Panc1 (cell line): ENCODE data around the gene TMEM161B. TPM values are rescaled to one million over a fixed set of nuclear protein-coding genes. Genes with fewer than 3 reads are reported as not detected.

Experiments used
- ATAC-seq: fragments of 200-7000 bp; cut with Tn5 transposase; 2 replicates; pipeline ENCODE4 v1.9.1; 2020; ENCODE audit warnings: mild to moderate bottlenecking, moderate library complexity
- BruUV-seq: library from RNA; stranded (reverse); fragments of 400-500 nt; replicated peaks from 2 replicates; lab custom pipeline; 2021; lab: Mats Ljungman, UMichigan
- CTCF ChIA-PET: fragments of 300-600 bp; sonication (Branson Sonifier 250); formaldehyde crosslinking; loops from one replicate; lab custom pipeline; 2022; ENCODE audit warnings: antibody characterized with exemption; lab: Charles Lee
- POLR2A ChIA-PET: fragments of 300-600 bp; sonication (Branson Sonifier 250); formaldehyde crosslinking; loops from one replicate; lab custom pipeline; 2022; ENCODE audit warnings: antibody characterized with exemption; lab: Charles Lee
- DNase-seq: peaks from one replicate; pipeline ENCODE4 v3.0.0-alpha.2; 2010; ENCODE audit warnings: low read depth, low spot score
- H3K27ac ChIP-seq: 2 replicates; pipeline ENCODE4 v1.5.1; 2011; ENCODE audit warnings: mild to moderate bottlenecking, low read length, inconsistent platforms
- H3K27me3 ChIP-seq: fragments of 200-500 bp; sonication (Bioruptor generic); 2 replicates; pipeline ENCODE4 v1.6.0; 2014; ENCODE audit warnings: low read length, inconsistent platforms; ENCODE audit not compliant: control insufficient read depth, insufficient read depth
- H3K36me3 ChIP-seq: fragments of 200-500 bp; sonication (Bioruptor generic); 2 replicates; pipeline ENCODE4 v1.5.1; 2014; ENCODE audit warnings: inconsistent platforms, mild to moderate bottlenecking, low read length, moderate library complexity; ENCODE audit not compliant: control insufficient read depth, insufficient read depth
- H3K4me1 ChIP-seq: 2 replicates; pipeline ENCODE4 v1.5.1; 2011; ENCODE audit warnings: inconsistent platforms, mild to moderate bottlenecking, low read length, moderate library complexity; ENCODE audit not compliant: control insufficient read depth, insufficient read depth
- H3K4me3 ChIP-seq, 2 experiments: 2 replicates each; pipeline ENCODE4 v1.5.1; 2011 to 2012; ENCODE audit warnings: low read depth in 2 of 2, low read length in 2 of 2, mild to moderate bottlenecking in 2 of 2, inconsistent platforms in 1 of 2, moderate library complexity in 1 of 2
- H3K9me3 ChIP-seq: fragments of 200-500 bp; sonication (Bioruptor generic); 2 replicates; pipeline ENCODE4 v1.5.1; 2014; ENCODE audit warnings: low read depth, mild to moderate bottlenecking, inconsistent platforms, low read length, moderate library complexity; ENCODE audit not compliant: control insufficient read depth, insufficient read depth
- POLR2AphosphoS5 ChIP-seq: IDR thresholded peaks from 2 replicates; pipeline ENCODE4 v1.6.1; 2012; ENCODE audit warnings: mild to moderate bottlenecking, low read depth, low read length, moderate library complexity
- REST ChIP-seq, 2 experiments: IDR thresholded peaks; 2 replicates each; pipeline ENCODE4 v1.6.1; 2011 to 2012; ENCODE audit warnings: low read depth in 2 of 2, control low read depth in 1 of 2, low read length in 1 of 2, mild to moderate bottlenecking in 1 of 2, moderate library complexity in 1 of 2; ENCODE audit not compliant: insufficient read depth in 1 of 2
- SIN3A ChIP-seq: IDR thresholded peaks from 2 replicates; pipeline ENCODE4 v1.6.1; 2012; ENCODE audit warnings: low read depth, mild to moderate bottlenecking, low read length, moderate library complexity, borderline replicate concordance; ENCODE audit not compliant: insufficient read depth
- TCF7L2 ChIP-seq: IDR thresholded peaks from 2 replicates; pipeline ENCODE4 v1.6.1; 2011; ENCODE audit warnings: mild to moderate bottlenecking, low read depth, low read length, inconsistent platforms
- in situ Hi-C: cut with HindIII; loops from 2 replicates; pipeline ENCODE4 v1.10.0; 2016; ENCODE audit warnings: low sequenced_read_pairs, low pct_unique_long_range_greater_than_20kb
- intact Hi-C: fragments of 100-400 bp; cut with micrococcal nuclease; formaldehyde crosslinking; loops from one replicate; pipeline ENCODE4 v1.10.0; 2022; ENCODE audit not compliant: unreplicated experiment
- total RNA-seq: library from RNA; stranded (reverse); gene quantifications from one replicate; pipeline ENCODE4 v1.2.1, GENCODE V29; 2021; ENCODE audit not compliant: unreplicated experiment
- TF ChIP-seq, protein P1 (sequence below): fragments of 450-650 bp; IDR thresholded peaks from 2 replicates; pipeline ENCODE4 v1.5.1; 2017; ENCODE audit warnings: mild to moderate bottlenecking

Gene TMEM161B
- total RNA-seq, 1 experiment from 2014 or later = 16.3 TPM

GRCh38 chr5:88256037-88256436, 12.6 kb downstream of the TMEM161B start:
- ATAC-seq (no peak), DNase-seq (no peak)
- in situ Hi-C loops = no loop called here
- H3K4me3 ChIP-seq = no peak overlapping the region
- no peaks in the 10 kb centered on the region for H3K27me3 ChIP-seq
- CTCF ChIA-PET = no interaction called here
- H3K4me1 ChIP-seq = no peaks in the 10 kb centered on the region
- intact Hi-C loops = no loop called here
- no peak overlapping the region for H3K27ac ChIP-seq
- H3K9me3 ChIP-seq = no peaks in the 10 kb centered on the region
- POLR2A ChIA-PET = no interaction called here
- no peaks in the 10 kb centered on the region for H3K36me3 ChIP-seq
- no TSS peak for BruUV-seq
- TF ChIP-seq SIN3A = no peak
- TF ChIP-seq POLR2AphosphoS5 = no peak
- no peak for TF ChIP-seq TCF7L2
- TF ChIP-seq, protein P1, sequence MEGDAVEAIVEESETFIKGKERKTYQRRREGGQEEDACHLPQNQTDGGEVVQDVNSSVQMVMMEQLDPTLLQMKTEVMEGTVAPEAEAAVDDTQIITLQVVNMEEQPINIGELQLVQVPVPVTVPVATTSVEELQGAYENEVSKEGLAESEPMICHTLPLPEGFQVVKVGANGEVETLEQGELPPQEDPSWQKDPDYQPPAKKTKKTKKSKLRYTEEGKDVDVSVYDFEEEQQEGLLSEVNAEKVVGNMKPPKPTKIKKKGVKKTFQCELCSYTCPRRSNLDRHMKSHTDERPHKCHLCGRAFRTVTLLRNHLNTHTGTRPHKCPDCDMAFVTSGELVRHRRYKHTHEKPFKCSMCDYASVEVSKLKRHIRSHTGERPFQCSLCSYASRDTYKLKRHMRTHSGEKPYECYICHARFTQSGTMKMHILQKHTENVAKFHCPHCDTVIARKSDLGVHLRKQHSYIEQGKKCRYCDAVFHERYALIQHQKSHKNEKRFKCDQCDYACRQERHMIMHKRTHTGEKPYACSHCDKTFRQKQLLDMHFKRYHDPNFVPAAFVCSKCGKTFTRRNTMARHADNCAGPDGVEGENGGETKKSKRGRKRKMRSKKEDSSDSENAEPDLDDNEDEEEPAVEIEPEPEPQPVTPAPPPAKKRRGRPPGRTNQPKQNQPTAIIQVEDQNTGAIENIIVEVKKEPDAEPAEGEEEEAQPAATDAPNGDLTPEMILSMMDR = no peak
- TF ChIP-seq REST (IDR thresholded peaks at IDR 0.05; ENCODE audit: insufficient read depth in 1 of 2, low read depth in 2 of 2, low read length in 1 of 2) = no peak

- DNase-seq = no peak
- no peak for ATAC-seq
- in situ Hi-C loops = no loop called here
Measured at GRCh38 chr5:88254320-88254719, 14.3 kb downstream of the TMEM161B start.

More at GRCh38 chr5:88254320-88254719, 14.3 kb downstream of the TMEM161B start:
- Histone ChIP-seq H3K27me3 (no peaks in the 10 kb centered on the region), H3K4me3 (no peak overlapping the region), H3K4me1 (no peaks in the 10 kb centered on the region), H3K9me3 (no peaks in the 10 kb centered on the region), H3K27ac (no peak overlapping the region), H3K36me3 (no peaks in the 10 kb centered on the region)
- intact Hi-C loops = no loop called here
- POLR2A ChIA-PET = no interaction called here
- TF ChIP-seq SIN3A (no peak), POLR2AphosphoS5 (no peak), TCF7L2 (no peak), REST (IDR thresholded peaks at IDR 0.05; ENCODE audit: insufficient read depth in 1 of 2, low read depth in 2 of 2, low read length in 1 of 2) (no peak)
- TF ChIP-seq, protein P1 = no peak
- CTCF ChIA-PET = no interaction called here
- BruUV-seq = no TSS peak
